ENCODE measurements around the gene ARHGDIA.

GRCh38 chr17:81823820-81824550 is 47.2 kb downstream of the ARHGDIA start:
- TF ChIP-seq POLR2AphosphoS5 (IDR thresholded peaks at IDR 0.05; ENCODE audit: low read depth, low read length) (no peak), SPI1 (IDR thresholded peaks at IDR 0.05; ENCODE audit: low read depth, low read length) (no peak)

Measured in GM12891 (cell line).